ENCODE measurements around the gene FGFR2. TPM values are rescaled to one million over a fixed set of nuclear protein-coding genes. Genes with fewer than 3 reads are reported as not detected.

FGFR2 gene
- total and polyA plus RNA-seq, 11 donors = 0.13 to 4.1 (median 0.35) TPM; not detected in 1

DNA sequence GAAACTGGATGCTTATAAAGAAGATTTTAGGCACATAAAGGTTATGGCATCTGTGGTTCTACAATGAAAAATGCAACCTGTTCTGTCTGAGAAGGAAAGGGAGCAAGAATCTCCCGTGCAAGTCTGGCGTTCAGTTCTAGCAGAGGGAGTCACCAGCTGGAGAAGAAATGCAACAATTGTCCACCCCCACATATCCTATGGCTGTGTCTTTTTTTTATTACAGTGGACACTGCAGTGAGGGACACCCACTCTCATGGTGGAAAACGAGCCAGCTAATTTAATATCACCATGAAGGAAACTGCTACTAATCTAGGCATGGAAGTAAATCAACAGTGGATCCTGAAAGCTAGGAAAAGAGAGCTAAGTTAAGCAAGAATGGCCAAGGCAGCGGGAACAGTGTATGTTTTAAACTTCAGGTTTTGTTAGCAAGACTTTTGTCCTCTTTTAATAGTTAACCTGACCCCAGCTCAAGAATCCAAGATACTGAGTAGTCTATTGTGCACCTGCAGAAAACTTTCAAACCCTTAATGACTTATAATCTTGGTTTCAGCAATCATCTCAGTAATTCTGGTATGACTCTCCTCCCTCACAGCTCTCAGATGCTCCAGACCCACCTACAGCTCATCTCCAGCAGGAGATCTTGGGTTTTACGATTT, 149.3 kb downstream of the FGFR2 start:
- TF ChIP-seq CTCF (IDR thresholded peaks at IDR 0.05) (no peak), POLR2A (IDR thresholded peaks at IDR 0.05) (no peak)
- Histone ChIP-seq H3K27ac (no peak overlapping the region), H3K4me3 (no peak overlapping the region), H3K36me3 (no peaks in the 10 kb centered on the region), H3K9me3 (no peaks in the 10 kb centered on the region), H3K4me1 (no peaks in the 10 kb centered on the region), H3K27me3 (peaks cover 0 to 6% (median 0%) of the 10 kb centered on the region in 9 donors)
- ATAC-seq (no peak), DNase-seq (no peak)
- 51 to 53% (median 52%) methylated on average over 5 of the region's 5 CpGs for WGBS, 4 donors
- intact Hi-C loops (cut with DNase I) = no loop called here

GRCh38 chr10:121444520-121445165, 153.6 kb downstream of the FGFR2 start:
- intact Hi-C loops (cut with DNase I) = no loop called here
- ATAC-seq (no peak), DNase-seq (no peak)
- no peaks in the 10 kb centered on the region for H3K36me3 ChIP-seq
- WGBS, 4 donors = 78 to 80% (median 79%) methylated on average over 8 of the region's 8 CpGs
- peaks cover 0 to 5% (median 0%) of the 10 kb centered on the region in 9 donors for H3K27me3 ChIP-seq
- no peaks in the 10 kb centered on the region for H3K4me1 ChIP-seq
- no peaks in the 10 kb centered on the region for H3K9me3 ChIP-seq
- no peak overlapping the region for H3K27ac ChIP-seq
- TF ChIP-seq CTCF (IDR thresholded peaks at IDR 0.05) = no peak
- H3K4me3 ChIP-seq = no peak overlapping the region

DNA sequence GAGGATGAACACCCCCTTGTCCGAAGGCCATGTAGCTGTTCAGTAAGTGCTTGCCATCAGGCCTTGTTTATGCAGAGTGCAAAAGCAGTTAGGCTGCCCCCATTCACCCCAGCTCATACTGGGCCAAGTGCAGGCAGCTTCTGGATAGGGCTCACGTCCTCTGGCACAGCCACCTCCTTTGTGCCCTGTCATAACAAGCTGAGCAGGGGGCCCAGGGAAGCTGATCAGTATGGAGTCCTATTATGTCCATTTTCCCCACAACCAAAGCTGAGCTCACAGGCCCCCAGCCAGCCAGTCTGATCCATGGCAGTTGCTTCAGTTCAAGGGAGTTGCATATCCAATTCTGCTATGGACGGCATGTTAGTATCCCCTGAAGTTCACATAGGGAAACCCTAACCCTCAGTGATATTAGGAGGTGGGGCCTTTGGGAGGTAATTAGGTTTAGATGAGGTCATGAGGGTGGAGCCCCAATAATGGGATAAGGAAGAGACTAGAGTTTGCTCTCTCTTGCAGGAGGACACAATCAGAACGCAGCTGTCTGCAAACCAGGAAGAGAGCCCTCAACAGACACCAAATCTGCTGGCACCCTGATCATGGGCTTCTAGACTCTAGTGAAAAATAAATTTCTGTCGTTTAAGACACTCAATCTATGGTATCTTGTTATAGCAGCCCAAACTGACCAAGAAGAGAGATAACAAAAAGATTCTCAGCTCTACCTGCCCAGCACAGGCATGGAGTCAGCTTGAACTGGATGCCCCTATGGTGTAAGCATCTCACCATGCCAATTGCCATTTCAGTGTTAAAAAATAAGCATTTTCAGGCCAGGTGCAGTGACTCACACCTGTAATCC, 155.9 kb downstream of the FGFR2 start:
- H3K27me3 ChIP-seq = no peaks in the 10 kb centered on the region
- no peak overlapping the region for H3K27ac ChIP-seq
- TF ChIP-seq CTCF (IDR thresholded peaks at IDR 0.05) (no peak), POLR2A (IDR thresholded peaks at IDR 0.05) (no peak)
- no peaks in the 10 kb centered on the region for H3K36me3 ChIP-seq
- intact Hi-C loops (cut with DNase I) = no loop called here
- no peak for DNase-seq
- WGBS, 4 donors = 61 to 77% (median 69%) methylated on average over 5 of the region's 5 CpGs
- H3K4me3 ChIP-seq = no peak overlapping the region
- H3K4me1 ChIP-seq = no peaks in the 10 kb centered on the region
- H3K9me3 ChIP-seq = no peaks in the 10 kb centered on the region
- ATAC-seq = no peak

DNA sequence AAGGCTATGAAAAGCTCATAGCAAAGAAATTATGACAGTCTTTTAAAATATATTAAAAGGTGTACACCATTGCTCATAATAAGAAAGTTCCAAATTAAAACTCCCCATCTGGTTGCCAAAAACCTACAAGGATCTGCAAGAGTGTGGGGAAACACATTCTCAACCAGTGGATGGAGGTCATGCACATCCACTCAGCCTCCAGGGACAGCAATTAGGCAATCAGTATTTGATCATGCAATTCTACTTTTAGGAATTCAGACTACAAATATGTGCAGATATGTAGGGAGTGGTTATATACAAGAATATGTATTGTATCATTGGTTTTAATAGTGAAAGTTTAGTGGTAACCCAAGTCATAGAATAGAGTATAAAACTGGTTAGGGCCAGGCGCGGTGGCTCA, 157.8 kb downstream of the FGFR2 start:
- 95 to 99% (median 95%) methylated on average over 2 of the region's 2 CpGs for WGBS, 4 donors
- H3K4me1 ChIP-seq = no peaks in the 10 kb centered on the region
- DNase-seq (no peak), ATAC-seq (no peak)
- H3K36me3 ChIP-seq = no peaks in the 10 kb centered on the region
- no peaks in the 10 kb centered on the region for H3K27me3 ChIP-seq
- no peak overlapping the region for H3K4me3 ChIP-seq
- no peak overlapping the region for H3K27ac ChIP-seq
- no peaks in the 10 kb centered on the region for H3K9me3 ChIP-seq
- TF ChIP-seq CTCF (IDR thresholded peaks at IDR 0.05) (no peak), POLR2A (IDR thresholded peaks at IDR 0.05) (no peak)
- intact Hi-C loops (cut with DNase I) = no loop called here

Data from heart left ventricle (tissue), 16 donors.